H9 (cell line): ENCODE measurements around the gene TCERG1L. TPM values are rescaled to one million over a fixed set of nuclear protein-coding genes. Genes with fewer than 3 reads are reported as not detected.

Experiments used
- DNase-seq: peaks from one replicate; pipeline ENCODE4 v3.0.0-alpha.2; 2017
- H2AFZ ChIP-seq: one replicate; pipeline ENCODE4 v1.6.1; 2013; ENCODE audit warnings: mild to moderate bottlenecking, low read length, control low read depth, moderate library complexity
- H2AK5ac ChIP-seq: 2 replicates; pipeline ENCODE4 v1.6.1; 2013; ENCODE audit warnings: low read length, control low read depth, mixed read lengths; ENCODE audit not compliant: insufficient read length
- H2BK120ac ChIP-seq: one replicate; pipeline ENCODE4 v1.6.1; 2013; ENCODE audit warnings: low read depth, mild to moderate bottlenecking, low read length, control low read depth, inconsistent platforms; ENCODE audit not compliant: poor library complexity, severe bottlenecking
- H2BK12ac ChIP-seq: 2 replicates; pipeline ENCODE4 v1.6.1; 2013; ENCODE audit warnings: low read length, control low read depth, mixed read lengths, low read depth; ENCODE audit not compliant: insufficient read length
- H2BK15ac ChIP-seq: 2 replicates; pipeline ENCODE4 v1.6.1; 2013; ENCODE audit warnings: low read depth, low read length, control low read depth
- H2BK20ac ChIP-seq: one replicate; pipeline ENCODE4 v1.6.1; 2013; ENCODE audit warnings: low read depth, mild to moderate bottlenecking, low read length, control low read depth, inconsistent platforms; ENCODE audit not compliant: poor library complexity, severe bottlenecking
- H2BK5ac ChIP-seq: 2 replicates; pipeline ENCODE4 v1.6.1; 2013; ENCODE audit warnings: low read length, control low read depth, mixed read lengths; ENCODE audit not compliant: insufficient read length
- H3K14ac ChIP-seq: 2 replicates; pipeline ENCODE4 v1.6.1; 2013; ENCODE audit warnings: low read length, control low read depth; ENCODE audit not compliant: insufficient read depth
- H3K18ac ChIP-seq: 2 replicates; pipeline ENCODE4 v1.6.1; 2013; ENCODE audit warnings: low read depth, mild to moderate bottlenecking, mixed read lengths, low read length, control low read depth; ENCODE audit not compliant: insufficient read length
- H3K23ac ChIP-seq: 2 replicates; pipeline ENCODE4 v1.6.1; 2013; ENCODE audit warnings: low read length, control low read depth, mixed read lengths, low read depth; ENCODE audit not compliant: insufficient read length
- H3K23me2 ChIP-seq: 2 replicates; pipeline ENCODE4 v1.6.1; 2013; ENCODE audit warnings: low read depth, mild to moderate bottlenecking, mixed read lengths, low read length, control low read depth; ENCODE audit not compliant: insufficient read length, poor library complexity, severe bottlenecking
- H3K27ac ChIP-seq: 2 replicates; pipeline ENCODE4 v1.5.1; 2013; ENCODE audit warnings: low read length, control low read depth, mixed read lengths, low read depth; ENCODE audit not compliant: insufficient read length
- H3K27me3 ChIP-seq: 2 replicates; pipeline ENCODE4 v1.6.1; 2013; ENCODE audit warnings: low read length, control low read depth, inconsistent platforms; ENCODE audit not compliant: insufficient read depth
- H3K4ac ChIP-seq: 2 replicates; pipeline ENCODE4 v1.6.1; 2013; ENCODE audit warnings: low read depth, mild to moderate bottlenecking, control low read depth, inconsistent platforms, low read length, moderate library complexity
- H3K4me1 ChIP-seq: 2 replicates; pipeline ENCODE4 v1.6.1; 2013; ENCODE audit warnings: low read length, control low read depth, inconsistent platforms; ENCODE audit not compliant: insufficient read depth
- H3K4me2 ChIP-seq: 2 replicates; pipeline ENCODE4 v1.6.1; 2013; ENCODE audit warnings: low read length, control low read depth, mixed read lengths; ENCODE audit not compliant: insufficient read length, insufficient read depth
- H3K56ac ChIP-seq: 2 replicates; pipeline ENCODE4 v1.6.1; 2013; ENCODE audit warnings: low read depth, mild to moderate bottlenecking, mixed read lengths, low read length, control low read depth; ENCODE audit not compliant: insufficient read length
- H3K79me1 ChIP-seq: 2 replicates; pipeline ENCODE4 v1.6.1; 2013; ENCODE audit warnings: low read depth, mild to moderate bottlenecking, moderate library complexity, low read length, control low read depth, inconsistent platforms; ENCODE audit not compliant: insufficient read depth, poor library complexity, severe bottlenecking
- H3K79me2 ChIP-seq: 2 replicates; pipeline ENCODE4 v1.6.1; 2013; ENCODE audit warnings: low read length, control low read depth, inconsistent platforms; ENCODE audit not compliant: insufficient read depth
- H3K9ac ChIP-seq: 2 replicates; pipeline ENCODE4 v1.6.1; 2013; ENCODE audit warnings: low read length, control low read depth, mixed read lengths; ENCODE audit not compliant: insufficient read length; ENCODE audit errors: extremely low read depth
- H3K9me3 ChIP-seq: one replicate; pipeline ENCODE4 v1.6.1; 2013; ENCODE audit warnings: low read depth, low read length, inconsistent platforms; ENCODE audit not compliant: control insufficient read depth
- H3T11ph ChIP-seq: one replicate; pipeline ENCODE4 v1.6.1; 2013; ENCODE audit warnings: mild to moderate bottlenecking, low read length, control low read depth, inconsistent platforms
- H4K20me1 ChIP-seq: one replicate; pipeline ENCODE4 v1.6.1; 2013; ENCODE audit not compliant: control insufficient read depth, insufficient read length, insufficient read depth
- H4K5ac ChIP-seq: 2 replicates; pipeline ENCODE4 v1.6.1; 2013; ENCODE audit warnings: low read depth, mild to moderate bottlenecking, mixed read lengths, low read length, control low read depth; ENCODE audit not compliant: insufficient read length
- H4K8ac ChIP-seq: replicated peaks from 2 replicates; pipeline ENCODE4 v1.6.1; 2013; ENCODE audit warnings: low read length, control low read depth, mixed read lengths, low read depth; ENCODE audit not compliant: insufficient read length
- H4K91ac ChIP-seq: 2 replicates; pipeline ENCODE4 v1.6.1; 2013; ENCODE audit warnings: low read depth, mild to moderate bottlenecking, moderate library complexity, mixed read lengths, low read length, control low read depth; ENCODE audit not compliant: insufficient read length
- H3K27ac Mint-ChIP-seq, 3 experiments: 2 replicates in 2 of 3; 3 replicates in 1 of 3; pipeline ENCODE4 v1.8.0; 2020 to 2021; ENCODE audit warnings: mixed read lengths in 3 of 3, mild to moderate bottlenecking in 1 of 3, moderate library complexity in 1 of 3
- H3K27me3 Mint-ChIP-seq: 2 replicates; pipeline ENCODE4 v1.8.0; 2021; ENCODE audit warnings: low read depth, mild to moderate bottlenecking, moderate library complexity, mixed read lengths
- H3K36me3 Mint-ChIP-seq, 3 experiments: 2 replicates in 2 of 3; 3 replicates in 1 of 3; pipeline ENCODE4 v1.8.0; 2020 to 2021; ENCODE audit warnings: low read depth in 3 of 3, mixed read lengths in 3 of 3; ENCODE audit not compliant: insufficient read depth in 1 of 3
- H3K4me1 Mint-ChIP-seq, 2 experiments: 2 replicates each; pipeline ENCODE4 v1.8.0; 2020; ENCODE audit warnings: mixed read lengths in 2 of 2
- H3K4me3 Mint-ChIP-seq, 2 experiments: 2 replicates in 1 of 2; 3 replicates in 1 of 2; pipeline ENCODE4 v1.8.0; 2020 to 2021; ENCODE audit warnings: mild to moderate bottlenecking in 2 of 2, mixed read lengths in 2 of 2, moderate library complexity in 1 of 2
- H3K9me3 Mint-ChIP-seq, 2 experiments: 2 replicates in 1 of 2; 3 replicates in 1 of 2; pipeline ENCODE4 v1.8.0; 2020; ENCODE audit warnings: mild to moderate bottlenecking in 2 of 2, mixed read lengths in 2 of 2, moderate library complexity in 1 of 2
- CTCF ChIP-seq: fragments of 200-600 bp; sonication (generic); conservative IDR thresholded peaks from 3 replicates; pipeline ENCODE4 v1.8.0; 2021; ENCODE audit warnings: antibody characterized with exemption, mild to moderate bottlenecking
- WGBS: extraction: QIAGEN DNeasy Blood & Tissue Kit; methylation state at CpG from one replicate; pipeline ENCODE4 v1.1.7; 2013; ENCODE audit warnings: missing lambda C conversion rate, low lambda C conversion rate, mixed read lengths; ENCODE audit not compliant: insufficient read length; ENCODE audit errors: extremely low coverage; 5-methylcytosine and 5-hydroxymethylcytosine counted together
- total RNA-seq: library from RNA; stranded (reverse); gene quantifications from 2 replicates; pipeline ENCODE4 v1.2.1, GENCODE V29; 2021

The TCERG1L gene
- total RNA-seq, 1 experiment from 2014 or later = 3.3 TPM

- Mint-ChIP-seq H3K4me3 (no peak overlapping the region), H3K36me3 (peaks cover 3 to 11% (median 10%) of the 10 kb centered on the region in 3 experiments; a peak in 6 of 7 replicates), H3K4me1 (peaks cover 9 to 14% of the 10 kb centered on the region in 2 experiments), H3K27me3 (no peaks in the 10 kb centered on the region; the same call in 1 of the 2 replicates), H3K9me3 (peaks cover 8% of the 10 kb centered on the region in 2 experiments; a peak in 4 of 5 replicates), H3K27ac (no peak overlapping the region)
- H3K4ac ChIP-seq = no peak overlapping the region
- no peak overlapping the region for H3K4me2 ChIP-seq
- no peak overlapping the region for H2BK120ac ChIP-seq
- no peak overlapping the region for H4K91ac ChIP-seq
- no peak overlapping the region for H2AK5ac ChIP-seq
- H3K23me2 ChIP-seq = peaks cover 3% of the 10 kb centered on the region
- H4K20me1 ChIP-seq = no peaks in the 10 kb centered on the region
- no peaks in the 10 kb centered on the region for H3K4me1 ChIP-seq
- H2BK12ac ChIP-seq = no peak overlapping the region
- H3K56ac ChIP-seq = no peak overlapping the region
- H3K9me3 ChIP-seq = no peaks in the 10 kb centered on the region
- no peak overlapping the region for H4K8ac ChIP-seq
- WGBS = no CpG with 5 or more reads among the region's 13 CpGs
- no peaks in the 10 kb centered on the region for H3K27me3 ChIP-seq
- no peak overlapping the region for H2BK15ac ChIP-seq
- H3K79me1 ChIP-seq = no peaks in the 10 kb centered on the region
- no peaks in the 10 kb centered on the region for H3K79me2 ChIP-seq
- DNase-seq = no peak
- H3K18ac ChIP-seq = peak overlapping the region; percentile 17
- no peak overlapping the region for H3K23ac ChIP-seq
- H2BK5ac ChIP-seq = no peak overlapping the region
- no peak overlapping the region for H2AFZ ChIP-seq
- no peak overlapping the region for H3T11ph ChIP-seq
- H3K27ac ChIP-seq = no peak overlapping the region
- H3K14ac ChIP-seq = no peak overlapping the region
- H2BK20ac ChIP-seq = no peak overlapping the region
- no peak overlapping the region for H4K5ac ChIP-seq
- H3K9ac ChIP-seq = no peak overlapping the region
- no peak for TF ChIP-seq CTCF
These were observed 200.5 kb downstream of the TCERG1L start for GRCh38 chr10:131111007-131111406.
